Breast epithelium (tissue), 4 donors: Measurements from ENCODE around the gene PRTN3. TPM values are rescaled to one million over a fixed set of nuclear protein-coding genes. Genes with fewer than 3 reads are reported as not detected.
A peak's percentile ranks its signal among the peaks of the same experiment; 100 is the strongest.

Experiments used
- DNase-seq, 2 donors: peaks; one replicate each; pipeline ENCODE4 v3.0.0-alpha.2; 2019; ENCODE audit warnings: low spot score in 2 of 2
- H3K27ac ChIP-seq, 2 donors: fragments of 200-600 bp; sonication (generic) in 1 of 2; one replicate each; pipeline ENCODE4 v1.5.1; 2016 to 2019; ENCODE audit warnings: mild to moderate bottlenecking in 1 of 2
- H3K27me3 ChIP-seq, 2 donors: fragments of 200-600 bp; sonication (generic) in 1 of 2; one replicate each; pipeline versions ENCODE4 v1.5.1 to v1.6.0; 2017 to 2019; ENCODE audit warnings: control low read depth in 1 of 2, mild to moderate bottlenecking in 1 of 2
- H3K36me3 ChIP-seq: fragments of 200-600 bp; one replicate; pipeline ENCODE4 v1.5.1; 2019
- H3K4me1 ChIP-seq, 2 donors: fragments of 200-600 bp; sonication (generic); one replicate each; pipeline ENCODE4 v1.5.1; 2016 to 2019; ENCODE audit warnings: control low read depth in 1 of 2
- H3K4me3 ChIP-seq, 3 donors: fragments of 200-600 bp; sonication (generic); 1 replicate in 2 of 3; 2 replicates in 1 of 3; pipeline ENCODE4 v1.5.1; 2016 to 2019; ENCODE audit warnings: mild to moderate bottlenecking in 3 of 3, moderate library complexity in 2 of 3
- H3K9me3 ChIP-seq, 2 donors: fragments of 200-600 bp; sonication (generic) in 1 of 2; one replicate each; pipeline ENCODE4 v1.5.1; 2016 to 2019; ENCODE audit warnings: control low read depth in 1 of 2
- CTCF ChIP-seq, 3 donors: fragments of 450-650 bp; IDR thresholded peaks; one replicate each; pipeline ENCODE4 v1.5.1; 2016 to 2017; ENCODE audit warnings: antibody characterized with exemption in 3 of 3, mild to moderate bottlenecking in 3 of 3, moderate library complexity in 3 of 3
- POLR2A ChIP-seq: fragments of 450-650 bp; IDR thresholded peaks from one replicate; pipeline ENCODE4 v1.6.1; 2016; ENCODE audit warnings: antibody characterized with exemption, mild to moderate bottlenecking, moderate library complexity
- POLR2AphosphoS5 ChIP-seq, 3 donors: sonication (generic); formaldehyde crosslinking; IDR thresholded peaks; one replicate each; pipeline ENCODE4 v1.6.1; 2017; ENCODE audit warnings: antibody characterized with exemption in 3 of 3
- intact Hi-C: fragments of 100-400 bp; cut with DNase I; formaldehyde crosslinking; loops from one replicate; pipeline ENCODE4 v1.15.1; 2023; ENCODE audit warnings: low total_unique reads
- total RNA-seq, 3 donors: library from RNA; depleted of rRNA; stranded (reverse); fragments of >200 nt; gene quantifications; one replicate each; pipeline ENCODE4 v1.1.0, GENCODE V29; 2016

The PRTN3 gene
- total RNA-seq, 3 donors from 2014 or later: 0.44 to 1.1 TPM; not detected in 1

- Histone ChIP-seq H3K4me3 (no peak overlapping the region), H3K36me3 (no peaks in the 10 kb centered on the region), H3K4me1 (peaks cover 13 to 14% of the 10 kb centered on the region in 2 donors), H3K9me3 (no peaks in the 10 kb centered on the region), H3K27ac (peak overlapping the region in 1 of 2 donors; percentile 7), H3K27me3 (no peaks in the 10 kb centered on the region)
- intact Hi-C loops: no loop called here
- TF ChIP-seq POLR2AphosphoS5 (IDR thresholded peaks at IDR 0.05): no peak
- TF ChIP-seq POLR2A: no peak
- no peak for TF ChIP-seq CTCF (IDR thresholded peaks at IDR 0.05)
- DNase-seq: no peak
Observed at GRCh38 chr19:795073-795611, 45.7 kb upstream of the PRTN3 start.

- no peaks in the 10 kb centered on the region for H3K27me3 ChIP-seq
- TF ChIP-seq POLR2A: no peak
- no peak for TF ChIP-seq CTCF (IDR thresholded peaks at IDR 0.05)
- no peak for TF ChIP-seq POLR2AphosphoS5 (IDR thresholded peaks at IDR 0.05)
- peak overlapping the region; percentile 86 to 100 for H3K27ac ChIP-seq
- intact Hi-C loops: no loop called here
- H3K4me3 ChIP-seq: peak overlapping the region; percentile 77 to 96 (median 91)
- H3K36me3 ChIP-seq: no peaks in the 10 kb centered on the region
- H3K9me3 ChIP-seq: no peaks in the 10 kb centered on the region
- peaks cover 19 to 21% of the 10 kb centered on the region in 2 donors for H3K4me1 ChIP-seq
- DNase-seq: no peak
Observed at GRCh38 chr19:795691-796581, 44.9 kb upstream of the PRTN3 start.

GRCh38 chr19:796692-797527 is 43.9 kb upstream of the PRTN3 start, which contains the start of gene PTBP1:
PTBP1 (plus strand) TSS chr19:797452; CDS start chr19:797498, 46 bp downstream.
- H3K9me3 ChIP-seq: no peaks in the 10 kb centered on the region
- peak within 1 kb of the TSS; percentile 98 to 100 for H3K27ac ChIP-seq
- H3K36me3 ChIP-seq: no peaks in the 10 kb centered on the region
- H3K4me3 ChIP-seq: peak within 1 kb of the TSS; percentile 83 to 96 (median 91)
- peak; percentile 100 for DNase-seq
- peaks cover 28 to 31% of the 10 kb centered on the region in 2 donors for H3K4me1 ChIP-seq
- no peaks in the 10 kb centered on the region for H3K27me3 ChIP-seq
- intact Hi-C loops: no loop called here
- TF ChIP-seq POLR2A (peak; percentile 54), CTCF (IDR thresholded peaks at IDR 0.05) (no peak), POLR2AphosphoS5 (IDR thresholded peaks at IDR 0.05) (peak; percentile 88 to 99 (median 93))

GRCh38 chr19:797528-798414 is 43.0 kb upstream of the PRTN3 start:
- no peak for TF ChIP-seq CTCF (IDR thresholded peaks at IDR 0.05)
- peak in 1 of 3 donors; percentile 35 for TF ChIP-seq POLR2AphosphoS5 (IDR thresholded peaks at IDR 0.05)
- H3K4me3 ChIP-seq: peak overlapping the region; percentile 83 to 96 (median 91)
- peak; percentile 85 to 87 for DNase-seq
- no peaks in the 10 kb centered on the region for H3K36me3 ChIP-seq
- peaks cover 30 to 39% of the 10 kb centered on the region in 2 donors for H3K4me1 ChIP-seq
- intact Hi-C loops: no loop called here
- H3K9me3 ChIP-seq: no peaks in the 10 kb centered on the region
- peak overlapping the region; percentile 98 to 100 for H3K27ac ChIP-seq
- H3K27me3 ChIP-seq: no peaks in the 10 kb centered on the region
